HepG2 (cell line): ENCODE data around the gene CABLES2. TPM values are rescaled to one million over a fixed set of nuclear protein-coding genes. Genes with fewer than 3 reads are reported as not detected.
A peak's percentile ranks its signal among the peaks of the same experiment; 100 is the strongest.

Experiments used
- CERS6 ChIP-seq: sonication (generic); formaldehyde crosslinking; IDR thresholded peaks from 2 replicates; pipeline ENCODE4 v1.5.0; 2020; ENCODE audit warnings: missing genetic modification reagents
- CHD4 ChIP-seq: fragments of 200-600 bp; sonication (generic); IDR thresholded peaks from 2 replicates; pipeline ENCODE4 v1.7.0; 2017; ENCODE audit warnings: mild to moderate bottlenecking, low read length, borderline replicate concordance
- KDM2A ChIP-seq: sonication (generic); formaldehyde crosslinking; IDR thresholded peaks from 2 replicates; pipeline ENCODE4 v1.4.0; 2020; ENCODE audit warnings: low read depth, missing genetic modification reagents, borderline replicate concordance
- MYNN ChIP-seq: sonication (generic); formaldehyde crosslinking; IDR thresholded peaks from 2 replicates; pipeline ENCODE4 v1.4.0; 2020; ENCODE audit warnings: mild to moderate bottlenecking, low read depth, missing genetic modification reagents
- NFAT5 ChIP-seq: sonication (generic); formaldehyde crosslinking; IDR thresholded peaks from 2 replicates; pipeline ENCODE4 v1.4.0; 2020; ENCODE audit warnings: missing genetic modification reagents
- NR0B2 ChIP-seq: sonication (generic); formaldehyde crosslinking; IDR thresholded peaks from 2 replicates; pipeline ENCODE4 v1.4.0; 2020; ENCODE audit warnings: mild to moderate bottlenecking, missing genetic modification reagents
- TGIF2 ChIP-seq: IDR thresholded peaks from 2 replicates; pipeline ENCODE4 v1.6.1; 2016; ENCODE audit warnings: control low read depth, missing compliant biosample characterization
- TRIM24 ChIP-seq: sonication (generic); formaldehyde crosslinking; IDR thresholded peaks from 2 replicates; pipeline ENCODE4 v1.8.0; 2022; ENCODE audit warnings: mild to moderate bottlenecking, missing genetic modification reagents
- ZMAT5 ChIP-seq: sonication (generic); formaldehyde crosslinking; IDR thresholded peaks from 2 replicates; pipeline ENCODE4 v1.5.0; 2020; ENCODE audit warnings: mild to moderate bottlenecking, low read depth, missing genetic modification reagents, borderline replicate concordance
- ZNF407 ChIP-seq: sonication (generic); formaldehyde crosslinking; IDR thresholded peaks from one replicate; pipeline ENCODE4 v1.5.1; 2020; ENCODE audit warnings: mild to moderate bottlenecking, missing genetic modification reagents; ENCODE audit errors: not compliant biosample characterization
- ZNF484 ChIP-seq: sonication (generic); formaldehyde crosslinking; IDR thresholded peaks from 2 replicates; pipeline ENCODE4 v1.5.1; 2020; ENCODE audit warnings: mild to moderate bottlenecking, low read depth, missing genetic modification reagents, borderline replicate concordance
- ZNF891 ChIP-seq: sonication (generic); formaldehyde crosslinking; IDR thresholded peaks from 2 replicates; pipeline ENCODE4 v1.5.0; 2020; ENCODE audit warnings: mild to moderate bottlenecking, missing genetic modification reagents
- polyA plus RNA-seq, 8 experiments: library from polyadenylated mRNA; depleted of rRNA in 3 of 8; stranded (reverse) in 7 of 8; unstranded in 1 of 8; fragments of >200 nt; fragmentation: Illumina TruSeq in 4 of 8; extraction: Trizol in 4 of 8; gene quantifications; 2 replicates each; pipeline versions ENCODE4 v1.2.1 to v1.2.3, GENCODE V29; 2011 to 2016; ENCODE audit warnings: low read depth in 4 of 8, missing spikeins in 1 of 8, mixed read lengths in 1 of 8; ENCODE audit not compliant: insufficient read depth in 1 of 8
- total RNA-seq, 5 experiments: library from RNA; depleted of rRNA; stranded (reverse); fragments of >200 nt; fragmentation: Illumina TruSeq; extraction: Trizol; gene quantifications; 2 replicates each; pipeline ENCODE4 v1.2.3, GENCODE V29; 2016; ENCODE audit warnings: low read depth in 1 of 5

CABLES2 gene
- total and polyA plus RNA-seq, 2 of the 13 experiments (the other 11 are each of a cell fraction or from before 2014, with no cell fraction given): 5.2 to 9.7 TPM

- TF ChIP-seq ZNF407 (CRISPR knock-in tag): peak; percentile 69
- peak; percentile 60; the same call in 1 of the 2 replicates for TF ChIP-seq ZNF891 (CRISPR knock-in tag)
- TF ChIP-seq CERS6 (CRISPR knock-in tag): peak; percentile 51; the same call in 1 of the 2 replicates
- no peak for TF ChIP-seq ZMAT5 (CRISPR knock-in tag)
- peak; percentile 86 for TF ChIP-seq NR0B2 (CRISPR knock-in tag)
- peak; percentile 59; the same call in 1 of the 2 replicates for TF ChIP-seq ZNF484 (CRISPR knock-in tag)
- no peak for TF ChIP-seq CHD4
- TF ChIP-seq TRIM24 (CRISPR knock-in tag): no peak
- peak; percentile 52; the same call in 1 of the 2 replicates for TF ChIP-seq MYNN (CRISPR knock-in tag)
- peak; percentile 97 for TF ChIP-seq KDM2A (CRISPR knock-in tag)
- TF ChIP-seq NFAT5 (CRISPR knock-in tag): peak; percentile 33
- TF ChIP-seq TGIF2 (CRISPR knock-in tag): no peak
Measured at GRCh38 chr20:62386383-62387218, 20.5 kb downstream of the CABLES2 start, which contains the start of gene RPS21 (continued).
